GM18511 (cell line): ENCODE results near the gene RNF157.
A peak's percentile ranks its signal among the peaks of the same experiment; 100 is the strongest.

ENCODE experiments used
- ATAC-seq: cut with Tn5 transposase; IDR thresholded peaks from one replicate; pipeline ENCODE4 v1.9.1; 2021; ENCODE audit warnings: mild to moderate bottlenecking, moderate library complexity; ENCODE audit not compliant: unreplicated experiment

Gene RNF157

GRCh38 chr17:76145231-76146052 lies 94.9 kb downstream of the RNF157 start:
- ATAC-seq = no peak

GRCh38 chr17:76142585-76143041 lies 97.7 kb downstream of the RNF157 start:
- no peak for ATAC-seq

- no peak for ATAC-seq
Measured at GRCh38 chr17:76142039-76142584, 98.2 kb downstream of the RNF157 start.

GRCh38 chr17:76141212-76142038 lies 98.9 kb downstream of the RNF157 start, which contains the start of gene FOXJ1:
Gene FOXJ1, minus strand, starts transcription at chr17:76141245. Its CDS starts 850 bp downstream, at chr17:76140395.
- ATAC-seq = peak; percentile 67

- ATAC-seq = peak; percentile 16
Measured at GRCh38 chr17:76140661-76141211, 99.6 kb downstream of the RNF157 start.

GRCh38 chr17:76139801-76140660 lies 100.3 kb downstream of the RNF157 start:
- ATAC-seq = no peak

- ATAC-seq = no peak
Measured at GRCh38 chr17:76138896-76139752, 101.2 kb downstream of the RNF157 start.

GRCh38 chr17:76138234-76138895 lies 101.9 kb downstream of the RNF157 start:
- ATAC-seq = no peak

- ATAC-seq = no peak
Measured at GRCh38 chr17:76137351-76138233, 102.7 kb downstream of the RNF157 start.

- no peak for ATAC-seq
Measured at GRCh38 chr17:76137001-76137350, 103.3 kb downstream of the RNF157 start.

- ATAC-seq = no peak
Measured at GRCh38 chr17:76136276-76137000, 103.9 kb downstream of the RNF157 start.

GRCh38 chr17:76135810-76136188 lies 104.5 kb downstream of the RNF157 start:
- no peak for ATAC-seq

GRCh38 chr17:76134911-76135809 lies 105.1 kb downstream of the RNF157 start:
- ATAC-seq = no peak

- no peak for ATAC-seq
Measured at GRCh38 chr17:76132574-76133338, 107.5 kb downstream of the RNF157 start.
